Uterus (tissue), 2 donors: ENCODE results near the gene APAF1.

Source experiments
- POLR2A ChIP-seq, 2 donors: fragments of 450-650 bp; IDR thresholded peaks; one replicate each; pipeline ENCODE4 v1.6.1; 2016; ENCODE audit warnings: antibody characterized with exemption in 2 of 2, mild to moderate bottlenecking in 1 of 2, moderate library complexity in 1 of 2
- TF ChIP-seq, protein P1 (sequence below), 4 experiments: fragments of 200-600 bp in 2 of 4; fragments of 450-650 bp in 2 of 4; sonication (generic) in 2 of 4; IDR thresholded peaks; one replicate each; pipeline ENCODE4 v1.5.1; 2016 to 2019; ENCODE audit warnings: antibody characterized with exemption in 4 of 4, mild to moderate bottlenecking in 2 of 4, moderate library complexity in 1 of 4

DNA sequence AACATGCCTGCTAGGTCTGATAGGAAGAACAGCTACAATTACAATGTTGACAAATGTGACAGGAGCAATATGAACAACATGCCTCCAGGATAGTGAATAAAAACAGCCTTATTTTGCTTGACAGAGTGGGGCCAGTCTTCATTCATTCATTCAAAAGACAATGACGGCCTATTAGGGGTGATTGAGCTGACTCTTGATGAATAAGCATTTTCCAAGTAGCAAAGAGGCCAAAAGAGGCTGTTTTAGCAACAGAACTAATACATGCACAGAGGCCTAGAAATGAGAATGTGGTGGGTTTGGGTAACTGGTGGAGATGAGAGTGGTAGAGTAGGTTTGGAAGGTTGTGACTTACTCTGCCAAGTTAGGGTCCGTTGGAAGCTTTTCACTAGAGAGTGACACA, 138.3 kb downstream of the APAF1 start:
- no peak for TF ChIP-seq POLR2A (IDR thresholded peaks at IDR 0.05)
- TF ChIP-seq, protein P1, sequence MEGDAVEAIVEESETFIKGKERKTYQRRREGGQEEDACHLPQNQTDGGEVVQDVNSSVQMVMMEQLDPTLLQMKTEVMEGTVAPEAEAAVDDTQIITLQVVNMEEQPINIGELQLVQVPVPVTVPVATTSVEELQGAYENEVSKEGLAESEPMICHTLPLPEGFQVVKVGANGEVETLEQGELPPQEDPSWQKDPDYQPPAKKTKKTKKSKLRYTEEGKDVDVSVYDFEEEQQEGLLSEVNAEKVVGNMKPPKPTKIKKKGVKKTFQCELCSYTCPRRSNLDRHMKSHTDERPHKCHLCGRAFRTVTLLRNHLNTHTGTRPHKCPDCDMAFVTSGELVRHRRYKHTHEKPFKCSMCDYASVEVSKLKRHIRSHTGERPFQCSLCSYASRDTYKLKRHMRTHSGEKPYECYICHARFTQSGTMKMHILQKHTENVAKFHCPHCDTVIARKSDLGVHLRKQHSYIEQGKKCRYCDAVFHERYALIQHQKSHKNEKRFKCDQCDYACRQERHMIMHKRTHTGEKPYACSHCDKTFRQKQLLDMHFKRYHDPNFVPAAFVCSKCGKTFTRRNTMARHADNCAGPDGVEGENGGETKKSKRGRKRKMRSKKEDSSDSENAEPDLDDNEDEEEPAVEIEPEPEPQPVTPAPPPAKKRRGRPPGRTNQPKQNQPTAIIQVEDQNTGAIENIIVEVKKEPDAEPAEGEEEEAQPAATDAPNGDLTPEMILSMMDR (IDR thresholded peaks at IDR 0.05): no peak
